ENCODE measurements around the gene QRSL1.
"Not testable (repeated sequence)": the region's sequence is repeated elsewhere in the genome, so short reads cannot be mapped to it uniquely, and the experiment has no call there.

The QRSL1 gene, protein sequence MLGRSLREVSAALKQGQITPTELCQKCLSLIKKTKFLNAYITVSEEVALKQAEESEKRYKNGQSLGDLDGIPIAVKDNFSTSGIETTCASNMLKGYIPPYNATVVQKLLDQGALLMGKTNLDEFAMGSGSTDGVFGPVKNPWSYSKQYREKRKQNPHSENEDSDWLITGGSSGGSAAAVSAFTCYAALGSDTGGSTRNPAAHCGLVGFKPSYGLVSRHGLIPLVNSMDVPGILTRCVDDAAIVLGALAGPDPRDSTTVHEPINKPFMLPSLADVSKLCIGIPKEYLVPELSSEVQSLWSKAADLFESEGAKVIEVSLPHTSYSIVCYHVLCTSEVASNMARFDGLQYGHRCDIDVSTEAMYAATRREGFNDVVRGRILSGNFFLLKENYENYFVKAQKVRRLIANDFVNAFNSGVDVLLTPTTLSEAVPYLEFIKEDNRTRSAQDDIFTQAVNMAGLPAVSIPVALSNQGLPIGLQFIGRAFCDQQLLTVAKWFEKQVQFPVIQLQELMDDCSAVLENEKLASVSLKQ

GRCh38 chr6:106629103-106629858, at the start of gene QRSL1, which contains the start of gene RTN4IP1:
TSS of gene QRSL1 (plus strand) at chr6:106629578. CDS start at chr6:106629682, 104 bp downstream.
TSS of gene RTN4IP1 (minus strand) at chr6:106629498. CDS start at chr6:106629021, 477 bp downstream.
- DNase-seq = peak; percentile 81 to 82

- DNase-seq = no peak
These were observed 47.9 kb upstream of the QRSL1 start for GRCh38 chr6:106581468-106581867.

DNA sequence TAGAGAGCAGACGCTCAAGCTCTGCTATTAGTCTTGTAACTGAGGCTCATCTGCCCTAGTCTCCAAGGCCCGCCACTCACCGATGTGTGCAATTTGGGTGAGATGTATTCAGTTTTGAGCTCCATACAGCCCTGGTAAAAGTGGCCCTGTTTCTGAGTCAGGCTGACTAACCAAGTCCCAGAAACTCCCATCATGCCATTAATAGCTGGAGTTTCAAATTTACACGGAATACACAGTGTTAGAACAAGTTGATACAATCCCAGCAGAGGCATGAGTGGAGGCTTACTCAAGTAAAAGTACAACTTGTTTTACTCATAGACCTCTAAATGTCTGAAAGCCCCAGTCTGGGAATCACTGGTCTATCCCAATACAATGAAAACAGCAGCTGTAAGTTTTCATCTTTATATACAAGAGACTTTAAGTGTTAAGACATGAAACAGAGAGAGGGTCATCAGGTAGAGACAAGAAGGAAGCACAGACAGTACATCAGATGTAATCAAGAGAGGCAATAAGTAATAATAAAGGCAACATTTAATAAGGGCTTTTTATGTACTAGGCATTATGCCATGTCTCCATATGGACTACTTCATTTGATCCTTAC, 42.5 kb upstream of the QRSL1 start:
- DNase-seq = no peak

GRCh38 chr6:106588937-106589336, 40.4 kb upstream of the QRSL1 start:
- not testable (repeated sequence) for DNase-seq

- no peak for DNase-seq
These were observed 38.1 kb upstream of the QRSL1 start for GRCh38 chr6:106591111-106591825.

DNA sequence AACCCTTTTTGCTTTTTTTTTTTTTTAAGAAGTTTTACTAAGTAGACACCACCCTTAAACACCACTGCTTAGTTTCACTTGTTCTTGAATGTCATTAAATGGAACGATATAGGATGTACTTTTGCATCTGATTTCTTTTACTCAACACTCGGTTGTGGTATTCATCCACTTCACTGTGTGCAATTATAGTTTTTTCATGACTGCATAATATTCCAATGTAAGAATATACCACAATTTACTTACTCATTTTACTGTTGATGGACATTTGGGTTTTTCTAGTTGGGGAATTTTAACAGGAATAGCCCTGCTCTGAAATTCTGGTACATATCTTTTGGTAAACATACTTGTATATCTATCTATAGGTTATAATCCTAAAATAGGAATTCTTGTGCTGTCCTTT, 29.9 kb upstream of the QRSL1 start:
- DNase-seq = no peak

- DNase-seq = no peak
These were observed 29.0 kb upstream of the QRSL1 start for GRCh38 chr6:106600329-106600728.

GRCh38 chr6:106608080-106608668, 21.2 kb upstream of the QRSL1 start:
- DNase-seq = peak in 1 of 2 donors; percentile 20

- peak in 1 of 2 donors; percentile 14 for DNase-seq
These were observed 19.7 kb upstream of the QRSL1 start for GRCh38 chr6:106609699-106610098.

DNA sequence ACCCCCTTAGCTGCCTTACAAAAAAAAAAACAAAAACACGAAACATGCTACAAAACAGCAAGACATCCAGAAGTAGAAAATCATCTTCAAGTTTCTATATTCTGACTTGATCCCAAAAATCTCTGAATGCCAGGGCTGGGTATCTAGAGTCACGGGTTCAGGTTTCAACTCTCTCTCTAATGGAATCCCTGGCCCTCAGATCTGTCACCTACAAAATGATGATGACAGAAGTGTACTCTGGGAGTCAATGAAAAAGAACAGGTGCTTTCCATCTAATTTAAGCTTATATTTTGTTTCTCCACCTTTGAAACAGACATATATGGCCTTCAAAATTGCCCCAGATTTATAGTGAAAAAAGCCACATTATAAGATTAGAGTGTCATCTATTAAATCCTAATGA, 18.3 kb upstream of the QRSL1 start:
- DNase-seq = no peak

GRCh38 chr6:106612671-106613416, 16.5 kb upstream of the QRSL1 start:
- DNase-seq = no peak

- no peak for DNase-seq
These were observed 15.8 kb upstream of the QRSL1 start for GRCh38 chr6:106613590-106613989.

DNA sequence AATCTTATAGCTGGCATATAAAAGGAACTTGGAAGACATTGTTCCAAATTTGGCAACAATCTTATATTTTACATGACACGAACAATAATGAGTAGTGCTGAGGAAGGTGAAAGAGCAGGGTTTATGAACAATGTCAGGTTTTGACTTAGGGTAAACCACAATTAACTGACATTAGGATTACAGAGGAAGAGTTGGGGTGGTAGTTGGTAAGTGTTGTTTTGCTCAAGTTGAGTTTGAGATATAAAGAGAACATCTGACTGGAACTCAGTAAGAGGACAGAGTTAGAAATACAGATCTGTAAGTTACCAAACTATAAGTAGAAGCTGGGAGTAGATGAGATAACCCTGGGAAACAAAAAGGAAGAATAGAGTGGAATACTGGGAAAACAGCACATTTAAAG, 15.2 kb upstream of the QRSL1 start:
- no peak for DNase-seq

GRCh38 chr6:106614592-106615257, 14.7 kb upstream of the QRSL1 start:
- no peak for DNase-seq

- DNase-seq = no peak
These were observed 12.1 kb upstream of the QRSL1 start for GRCh38 chr6:106617302-106617701.

DNA sequence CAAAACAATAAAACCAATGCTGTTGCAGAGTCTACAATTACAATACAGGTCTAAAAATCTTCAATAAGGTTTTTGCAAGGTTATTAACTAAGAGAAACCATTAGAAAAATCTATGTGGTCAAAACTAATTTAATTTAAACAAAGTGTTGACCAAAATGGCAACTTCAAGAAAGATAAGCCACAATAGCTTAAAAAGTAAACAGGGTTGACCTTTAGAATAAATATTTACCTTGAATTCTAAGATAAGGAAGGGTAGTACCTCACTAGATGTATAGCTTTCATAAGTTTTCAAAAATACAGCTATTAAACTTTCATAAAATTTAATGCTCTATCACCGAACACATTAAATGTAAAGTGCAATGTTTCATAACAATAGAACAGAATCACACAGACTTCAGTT, 11.5 kb upstream of the QRSL1 start:
- DNase-seq = no peak

DNA sequence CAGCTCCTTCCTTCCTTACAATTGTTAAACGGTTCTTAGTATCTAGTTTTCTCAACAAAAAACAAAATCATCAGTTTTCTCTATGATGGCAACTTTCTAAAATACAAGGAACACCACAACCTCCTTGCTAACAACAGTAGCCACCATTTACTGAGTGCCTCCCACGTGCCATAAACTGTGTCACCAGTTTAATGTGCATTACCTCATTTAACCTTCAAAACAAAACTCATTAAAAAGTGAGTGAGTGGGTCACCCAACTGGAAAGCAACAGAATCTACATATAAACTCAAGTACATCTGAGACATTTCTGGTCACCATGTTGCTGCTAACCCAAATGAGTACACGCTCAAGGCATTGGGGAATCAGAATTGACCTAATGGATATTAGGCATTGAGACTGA, 11.1 kb upstream of the QRSL1 start:
- DNase-seq = no peak

- no peak for DNase-seq
These were observed 10.2 kb upstream of the QRSL1 start for GRCh38 chr6:106619223-106619622.

- no peak for DNase-seq
These were observed 8.3 kb upstream of the QRSL1 start for GRCh38 chr6:106620931-106621672.

GRCh38 chr6:106622412-106622811, 7.0 kb upstream of the QRSL1 start:
- no peak for DNase-seq
